ENCODE results near the gene BHMT2.
A peak's percentile ranks its signal among the peaks of the same experiment; 100 is the strongest.

BHMT2 gene, protein sequence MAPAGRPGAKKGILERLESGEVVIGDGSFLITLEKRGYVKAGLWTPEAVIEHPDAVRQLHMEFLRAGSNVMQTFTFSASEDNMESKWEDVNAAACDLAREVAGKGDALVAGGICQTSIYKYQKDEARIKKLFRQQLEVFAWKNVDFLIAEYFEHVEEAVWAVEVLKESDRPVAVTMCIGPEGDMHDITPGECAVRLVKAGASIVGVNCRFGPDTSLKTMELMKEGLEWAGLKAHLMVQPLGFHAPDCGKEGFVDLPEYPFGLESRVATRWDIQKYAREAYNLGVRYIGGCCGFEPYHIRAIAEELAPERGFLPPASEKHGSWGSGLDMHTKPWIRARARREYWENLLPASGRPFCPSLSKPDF

DNA sequence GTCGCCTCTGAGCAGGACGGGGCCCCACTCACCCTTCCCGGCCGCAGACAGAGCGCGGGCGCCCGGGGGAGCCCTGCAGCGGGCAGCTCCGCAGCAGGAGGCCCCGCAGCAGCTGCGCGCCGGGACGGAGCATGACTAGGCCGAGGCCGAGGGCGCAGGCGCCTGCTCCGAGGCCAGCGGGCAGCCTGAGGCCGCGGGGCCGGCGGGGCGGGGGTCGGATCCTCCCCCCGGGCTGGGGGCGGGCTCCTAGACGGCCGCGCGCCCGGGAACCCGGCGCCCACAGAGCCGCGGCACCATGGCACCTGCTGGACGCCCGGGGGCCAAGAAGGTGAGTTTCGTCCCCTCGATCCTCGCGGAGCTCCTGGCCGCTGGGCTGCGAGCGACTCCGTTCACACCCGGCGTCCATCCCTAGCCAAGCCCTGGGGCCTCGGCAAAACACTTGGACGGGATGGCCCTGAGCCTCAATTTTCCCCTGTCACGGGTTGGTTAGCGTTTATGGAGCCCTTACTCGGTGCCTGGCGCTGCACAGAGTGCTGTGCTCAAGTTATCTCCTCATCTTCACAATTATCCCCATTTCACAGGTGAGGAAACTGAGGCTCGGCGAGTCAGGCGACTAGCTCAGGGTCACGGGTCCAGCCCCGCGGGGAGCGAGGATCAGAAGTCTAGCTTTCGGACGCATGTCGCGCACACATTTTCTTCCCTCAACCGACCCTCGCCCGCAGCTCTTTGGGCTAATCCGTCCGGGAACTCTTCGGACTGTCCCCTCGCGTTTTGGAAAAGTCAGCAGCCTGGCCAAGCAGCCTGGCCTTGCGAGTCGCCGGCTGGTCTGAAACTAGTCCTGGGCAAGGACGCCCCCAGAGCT, at the start of gene BHMT2, which contains the start of gene DMGDH:
Gene BHMT2 (plus strand): TSS at position 280 of the 862 bp plus-strand sequence. CDS start 16 bp downstream, at position 296.
Gene DMGDH (minus strand): TSS at position 187 of the 862 bp plus-strand sequence. CDS start 54 bp downstream, at position 133.
- DNase-seq = no peak

DNA sequence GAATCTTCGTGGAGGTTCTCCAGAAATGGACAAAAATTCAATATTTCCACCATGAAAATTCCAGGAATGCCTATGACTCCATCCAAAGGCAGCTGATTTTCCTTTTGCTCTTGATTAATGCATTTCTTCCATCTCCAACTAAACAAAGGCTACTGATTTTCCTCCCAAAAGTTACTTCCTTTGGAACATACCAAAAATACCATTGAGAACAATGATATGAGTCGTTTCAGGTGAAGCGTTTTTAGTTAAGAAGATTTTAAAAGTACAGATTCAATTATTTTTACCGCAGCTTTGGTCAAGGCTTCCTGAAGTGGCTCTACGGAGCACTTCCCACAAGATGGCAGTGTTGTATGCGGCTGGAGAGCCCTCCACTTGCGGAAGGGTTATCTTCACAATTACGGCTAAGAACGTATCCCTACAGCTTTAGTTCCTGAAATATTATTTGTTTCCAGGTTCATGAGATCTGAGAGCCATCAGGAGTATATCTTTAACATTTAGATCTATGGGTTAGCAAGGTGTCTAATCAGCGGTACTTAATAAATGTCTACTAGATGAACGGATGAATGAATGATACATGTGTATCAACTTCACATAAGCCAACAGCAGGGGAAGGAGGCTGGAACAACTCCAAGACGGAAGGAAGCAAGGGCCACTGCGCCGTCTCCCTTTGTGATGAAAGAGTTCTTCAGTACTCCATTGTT, 48.6 kb upstream of the BHMT2 start:
- DNase-seq = peak; percentile 37

DNA sequence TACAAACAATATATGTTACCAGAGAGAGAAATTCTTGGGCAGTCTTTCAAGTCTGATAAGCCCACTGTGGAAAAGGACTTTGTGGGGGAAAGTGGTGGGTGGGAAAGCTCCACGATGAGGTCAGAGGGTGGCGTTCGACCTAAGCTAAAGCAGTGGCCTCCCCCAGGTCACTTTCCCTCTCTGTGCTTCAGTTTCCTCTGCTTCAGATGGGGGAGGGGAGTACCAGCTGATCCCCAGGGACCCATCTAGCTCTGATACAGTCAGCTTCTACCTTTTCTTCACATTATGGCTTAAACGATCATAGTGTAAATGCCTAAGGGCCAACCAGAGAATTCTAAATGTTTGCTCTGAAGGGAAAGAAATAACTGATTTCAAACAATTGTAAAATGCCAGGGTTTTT, 47.8 kb upstream of the BHMT2 start:
- no peak for DNase-seq

DNA sequence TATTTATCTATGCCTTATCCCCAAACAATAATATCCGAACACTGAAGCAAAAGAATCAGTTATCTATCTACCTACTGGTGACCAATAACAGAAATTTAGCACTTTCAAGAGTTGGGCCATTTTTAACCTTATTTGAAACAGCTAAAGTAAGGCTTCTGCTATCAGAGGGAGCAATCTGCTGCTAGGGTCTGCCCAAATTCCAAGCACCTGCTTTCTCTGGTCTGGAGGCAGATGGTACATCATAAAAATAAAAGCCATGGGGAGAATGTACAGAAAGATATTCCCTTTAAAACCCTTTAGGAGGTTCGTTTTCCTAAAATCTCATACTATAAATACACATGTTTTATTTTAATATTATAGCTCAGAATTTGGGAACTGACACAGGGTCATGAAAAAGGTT, 46.8 kb upstream of the BHMT2 start:
- no peak for DNase-seq

DNA sequence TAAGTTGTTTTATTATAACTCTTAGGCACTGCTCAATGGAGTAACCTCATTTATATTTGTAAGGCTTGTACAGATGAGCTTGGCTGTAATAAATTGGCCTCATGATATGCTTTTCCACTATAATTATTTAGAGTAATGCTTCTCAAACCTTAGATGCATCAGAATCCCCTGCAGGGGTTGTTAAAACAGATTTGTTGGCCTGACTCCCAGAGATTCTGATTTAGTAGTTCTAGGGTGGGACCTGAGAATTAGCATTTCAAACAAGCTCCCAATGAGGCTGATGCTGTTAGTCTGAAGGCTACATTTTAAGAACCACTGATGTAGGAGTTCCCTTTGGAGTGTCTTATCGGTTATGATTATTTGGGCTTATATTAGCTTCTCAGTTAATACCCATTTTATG, 46.2 kb upstream of the BHMT2 start:
- DNase-seq = no peak

DNA sequence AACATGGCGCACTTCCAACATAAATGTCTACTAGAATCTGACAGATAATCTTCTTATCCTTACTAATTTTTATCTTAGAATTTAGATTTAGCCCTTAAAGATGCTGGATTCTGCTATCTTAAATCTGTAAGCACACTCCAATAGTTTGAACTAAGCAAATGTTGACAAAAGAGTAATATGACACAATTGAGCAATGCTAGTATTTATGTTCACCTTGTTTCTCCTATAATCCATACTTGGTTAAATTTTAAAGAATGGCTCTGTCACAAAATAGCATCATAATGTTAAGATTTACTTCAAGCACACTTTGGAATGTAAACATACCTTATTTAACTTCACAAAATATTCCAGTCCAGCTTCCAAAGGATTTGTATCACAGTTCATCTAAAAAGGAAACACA, 45.6 kb upstream of the BHMT2 start:
- no peak for DNase-seq

DNA sequence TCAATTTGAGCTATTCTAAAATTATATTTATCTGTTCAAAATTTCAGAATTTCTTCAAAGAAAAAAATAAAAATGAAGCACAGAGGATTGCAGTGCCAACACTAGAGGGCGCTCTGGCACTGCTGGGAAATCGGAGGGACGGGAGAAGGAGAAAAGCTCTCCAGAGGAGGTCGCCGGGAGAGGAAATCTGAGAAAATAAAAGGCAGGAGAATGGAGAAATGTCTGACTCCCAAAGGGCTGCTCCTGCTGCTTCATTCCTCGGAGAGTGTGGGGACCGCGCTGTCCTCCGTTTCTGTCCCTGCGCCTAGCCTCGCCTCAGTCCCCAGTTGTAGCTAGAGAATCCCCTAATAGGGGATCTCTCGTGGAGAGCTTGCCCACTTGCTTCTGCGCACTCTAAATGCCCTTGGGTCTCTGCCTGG, 44.5 kb upstream of the BHMT2 start:
- DNase-seq = peak; percentile 39

DNA sequence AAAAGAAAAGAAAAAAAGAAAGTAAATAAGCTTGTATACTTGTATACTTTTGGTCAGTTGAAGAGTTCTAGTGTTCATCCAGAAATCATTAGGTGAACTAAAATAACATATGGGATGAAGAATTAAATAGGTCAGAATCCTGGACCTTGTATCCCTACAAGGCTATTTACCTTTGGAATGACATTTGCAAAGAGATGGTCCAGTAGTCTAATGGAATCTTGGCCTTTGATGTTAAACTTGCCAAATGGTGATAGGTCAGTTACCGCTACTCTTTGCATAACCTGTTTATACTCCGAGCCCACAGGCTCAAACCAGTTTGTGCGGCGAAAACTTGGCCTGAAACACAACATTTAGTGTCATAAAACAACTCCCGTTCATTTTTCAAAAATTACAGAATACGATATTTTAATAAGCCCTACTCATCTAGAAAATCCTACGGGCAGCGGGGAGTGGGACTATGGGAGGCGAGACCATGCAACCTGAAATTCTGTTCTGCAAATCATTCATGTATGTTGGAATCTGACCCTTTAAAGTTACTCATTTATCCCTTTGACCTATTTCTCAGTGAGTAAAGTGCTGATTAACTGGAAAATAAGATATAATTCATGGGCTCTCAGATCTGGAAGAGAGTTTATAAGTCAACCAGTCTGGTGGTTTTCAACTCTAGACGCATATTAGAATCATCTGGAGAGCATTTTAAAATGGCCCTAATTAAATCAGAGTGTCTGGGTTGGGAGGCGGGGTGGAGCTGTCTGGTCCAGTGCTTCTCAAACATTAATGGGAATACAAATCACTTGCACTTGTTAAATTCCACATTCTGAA, 38.7 kb upstream of the BHMT2 start:
- no peak for DNase-seq

DNA sequence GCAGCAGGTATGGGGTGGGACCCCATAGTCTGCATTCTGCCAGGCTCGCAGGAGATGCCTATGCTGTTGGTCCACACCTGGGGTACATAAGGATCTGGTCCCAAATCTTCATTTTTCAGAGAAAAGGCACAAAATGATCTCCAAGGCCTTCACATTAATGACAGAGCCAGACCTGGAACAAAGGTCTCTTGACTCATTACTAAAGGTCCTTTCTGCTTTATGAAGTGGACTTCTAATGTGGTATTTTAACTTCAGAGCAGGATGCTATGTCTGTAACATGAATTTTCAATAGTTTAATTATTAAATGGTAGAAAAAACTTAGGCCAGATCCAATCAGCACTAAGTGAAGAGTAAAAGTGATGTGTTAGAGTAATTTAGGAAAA, 38.1 kb upstream of the BHMT2 start:
- no peak for DNase-seq

DNA sequence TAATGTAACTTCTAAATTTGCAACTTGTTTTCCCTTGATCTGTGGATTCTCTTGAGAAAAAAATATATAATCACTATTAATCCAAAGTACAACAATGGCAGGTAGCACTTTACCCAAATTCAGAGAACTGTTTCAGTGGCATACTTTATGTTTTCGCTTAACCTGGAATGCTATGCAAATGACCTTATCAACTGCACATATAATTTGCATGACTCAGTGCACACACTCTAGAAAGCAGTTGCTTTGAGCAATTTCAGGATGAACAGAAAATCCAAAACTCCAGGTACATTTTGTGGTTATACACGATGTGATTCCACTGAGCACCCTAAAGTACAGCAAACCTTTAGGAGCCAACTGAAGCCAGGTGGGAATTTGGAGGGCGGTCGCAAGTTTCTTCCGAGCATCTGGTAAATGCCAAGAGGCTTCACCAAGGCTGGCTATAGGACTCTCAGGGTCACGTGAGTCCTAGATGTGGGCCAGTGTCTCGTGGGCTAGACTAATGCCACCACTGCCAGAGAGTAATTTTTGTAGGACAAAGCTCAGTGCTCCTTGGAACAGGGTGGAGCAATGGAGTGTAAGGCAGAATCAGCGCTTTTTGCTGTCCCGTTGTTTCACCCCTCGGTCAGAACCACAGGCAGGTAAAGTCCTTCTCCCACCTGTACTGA, 37.4 kb upstream of the BHMT2 start:
- no peak for DNase-seq

DNA sequence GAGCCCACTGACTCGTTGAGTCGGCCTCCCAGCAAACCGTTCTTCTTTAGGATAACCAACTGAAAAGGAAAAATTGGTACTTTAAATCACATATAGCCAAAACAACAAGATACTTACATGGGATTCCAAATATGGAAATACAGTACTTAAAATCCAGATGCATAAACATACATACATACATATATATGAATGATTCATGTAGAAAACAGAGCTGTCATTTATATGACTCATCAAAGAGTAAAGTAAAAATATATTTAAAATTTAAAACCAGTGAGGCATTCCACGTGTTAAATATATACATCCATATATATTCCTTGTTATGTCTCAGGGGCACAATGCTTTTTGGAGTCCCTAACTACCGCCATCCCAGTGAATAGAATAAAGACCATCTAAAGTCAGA, 36.8 kb upstream of the BHMT2 start:
- DNase-seq = no peak

DNA sequence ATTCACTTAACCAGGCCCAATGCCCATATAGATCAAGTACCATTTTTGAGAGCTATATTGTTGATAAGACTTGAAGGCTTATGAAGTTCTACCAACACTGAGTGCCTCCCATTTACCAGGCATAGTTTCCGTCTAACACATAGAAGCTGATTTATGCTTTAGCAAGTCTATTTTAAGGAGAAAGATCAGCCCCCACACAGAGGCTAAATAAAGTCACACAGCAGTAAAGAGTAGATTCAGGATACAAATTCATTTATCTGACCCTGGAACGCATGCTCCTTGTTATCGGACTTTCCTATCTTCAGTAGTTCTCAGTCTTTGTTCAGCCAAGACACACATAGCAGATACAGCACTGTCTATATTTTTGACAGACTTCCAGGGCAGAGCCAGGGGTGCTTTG, 34.3 kb upstream of the BHMT2 start:
- no peak for DNase-seq

DNA sequence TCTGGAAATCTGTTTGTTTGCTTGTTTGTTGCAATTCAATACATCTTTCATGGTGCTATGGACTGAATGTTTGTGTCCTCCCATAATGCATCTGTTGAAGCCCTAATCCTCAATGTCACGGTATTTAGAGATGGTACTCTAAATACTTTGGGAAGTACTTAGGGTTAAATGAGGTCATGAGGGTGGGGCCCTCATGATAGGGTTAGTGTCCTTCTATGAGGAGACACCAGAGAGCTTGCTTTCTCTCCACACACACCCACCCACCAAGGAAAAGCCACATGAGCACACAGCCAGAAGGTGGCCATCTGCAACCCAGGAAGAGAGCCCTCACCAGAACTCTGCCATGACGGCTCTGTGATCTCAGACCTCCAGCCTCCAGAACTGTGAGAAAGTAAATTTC, 32.8 kb upstream of the BHMT2 start:
- DNase-seq = no peak

DNA sequence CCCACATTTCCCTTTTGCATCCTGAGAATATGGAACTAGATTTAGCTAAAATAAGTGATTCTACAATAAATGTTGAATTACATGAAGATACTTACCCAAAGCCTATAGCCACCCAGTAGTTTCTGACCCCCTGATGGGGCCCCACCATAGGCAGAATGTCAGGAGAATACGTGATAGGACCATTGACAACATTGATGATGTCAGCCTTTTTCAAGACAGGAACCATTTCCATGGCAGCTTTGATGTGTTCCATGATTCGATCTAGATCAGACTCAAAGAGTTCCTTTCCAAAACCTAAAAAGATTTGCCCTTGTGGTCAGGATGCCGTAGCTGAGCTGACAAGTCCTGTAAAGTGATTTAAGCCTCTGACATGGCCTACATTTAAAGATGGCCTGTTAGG, 27.4 kb upstream of the BHMT2 start:
- no peak for DNase-seq

DNA sequence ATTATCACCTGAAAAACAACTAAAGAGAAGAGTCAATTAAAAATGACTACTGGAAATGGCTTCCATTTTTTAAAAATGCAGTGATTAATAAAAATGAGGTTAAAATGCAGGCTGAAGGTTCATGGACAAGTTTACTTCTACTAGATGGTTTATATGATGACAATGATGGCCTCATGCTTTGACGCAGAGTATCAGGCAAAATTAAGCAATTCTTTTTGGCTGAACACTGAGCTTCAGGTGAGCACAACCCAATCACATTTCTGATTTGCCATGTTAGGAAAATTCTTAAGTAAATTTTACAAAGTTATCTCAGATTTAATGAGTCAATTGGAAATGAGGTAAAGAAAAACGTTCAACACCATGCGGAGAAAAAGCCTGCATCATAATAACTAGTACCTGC, 22.4 kb upstream of the BHMT2 start:
- DNase-seq = no peak

DNA sequence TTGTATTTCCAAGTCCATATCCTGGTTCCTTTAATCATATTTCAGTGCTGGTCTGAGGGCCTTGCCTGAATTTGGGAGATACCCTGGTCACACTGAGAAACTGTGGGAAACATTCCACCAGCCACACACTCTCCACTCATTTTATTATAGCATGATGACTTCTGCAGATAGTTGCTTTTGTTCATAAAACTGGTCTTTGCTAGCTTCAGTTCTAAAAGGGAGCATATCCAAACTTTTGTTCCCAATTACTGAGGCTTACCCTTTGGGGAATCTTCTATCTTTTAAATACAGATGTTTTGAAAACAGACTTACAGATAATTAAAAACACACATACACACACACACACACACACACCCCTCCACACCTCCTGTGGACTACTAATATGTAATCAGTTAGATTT, 21.1 kb upstream of the BHMT2 start:
- DNase-seq = no peak

DNA sequence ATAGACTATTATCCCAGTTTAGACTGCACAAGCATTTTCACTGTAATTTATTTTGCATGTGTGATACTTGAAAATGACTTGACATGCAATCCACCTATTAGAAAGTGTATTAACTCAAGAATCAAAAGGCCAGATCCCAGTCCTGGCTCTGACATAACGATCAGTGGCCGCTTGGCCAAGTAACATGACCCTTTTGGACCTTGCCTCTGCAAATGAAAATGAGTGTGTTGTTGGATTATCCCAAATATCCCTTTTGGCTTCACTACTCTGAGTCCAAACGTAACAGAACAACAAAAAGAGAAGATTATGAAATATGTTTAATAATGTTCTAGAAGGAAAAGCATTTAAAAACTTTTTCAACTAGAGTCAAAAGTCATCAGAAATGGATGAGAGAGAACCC, 19.1 kb upstream of the BHMT2 start:
- DNase-seq = no peak

DNA sequence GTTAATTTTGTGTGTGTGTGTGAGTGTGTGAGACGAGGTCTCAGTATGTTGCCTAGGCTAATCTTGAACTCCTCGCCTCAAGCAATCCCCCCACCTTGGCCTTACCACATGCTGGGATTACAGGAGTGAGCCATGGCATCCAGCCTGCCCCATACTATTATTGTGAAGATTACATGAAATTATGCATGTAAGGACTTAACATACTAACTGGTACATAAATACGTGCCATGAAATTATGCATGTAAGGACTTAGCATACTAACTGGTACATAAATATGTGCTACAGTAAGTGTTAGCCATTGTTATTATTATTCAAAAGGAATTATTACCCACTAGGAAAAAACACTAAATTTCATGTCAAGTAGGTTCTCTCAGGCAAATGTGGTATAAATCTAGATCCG, 16.2 kb upstream of the BHMT2 start:
- no peak for DNase-seq

DNA sequence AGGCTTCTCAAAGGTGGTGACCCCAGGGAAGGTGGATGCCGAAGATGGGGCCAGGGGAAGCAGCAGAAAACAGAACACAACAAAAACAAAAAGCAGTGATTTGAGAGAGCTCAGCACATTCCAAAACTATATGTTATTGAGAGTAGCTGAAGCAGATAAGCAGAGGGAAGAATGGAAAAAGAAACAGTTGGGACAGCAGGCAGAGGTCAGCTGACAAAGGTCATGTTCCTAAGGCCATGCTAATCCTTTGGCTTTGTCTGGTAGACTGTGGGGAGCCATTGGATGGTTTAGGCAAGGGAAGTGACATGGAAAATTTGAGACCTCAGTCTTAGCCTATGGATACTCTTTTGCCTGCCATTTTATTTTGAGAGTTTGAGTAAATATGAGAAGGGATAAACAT, 14.6 kb upstream of the BHMT2 start:
- no peak for DNase-seq

DNA sequence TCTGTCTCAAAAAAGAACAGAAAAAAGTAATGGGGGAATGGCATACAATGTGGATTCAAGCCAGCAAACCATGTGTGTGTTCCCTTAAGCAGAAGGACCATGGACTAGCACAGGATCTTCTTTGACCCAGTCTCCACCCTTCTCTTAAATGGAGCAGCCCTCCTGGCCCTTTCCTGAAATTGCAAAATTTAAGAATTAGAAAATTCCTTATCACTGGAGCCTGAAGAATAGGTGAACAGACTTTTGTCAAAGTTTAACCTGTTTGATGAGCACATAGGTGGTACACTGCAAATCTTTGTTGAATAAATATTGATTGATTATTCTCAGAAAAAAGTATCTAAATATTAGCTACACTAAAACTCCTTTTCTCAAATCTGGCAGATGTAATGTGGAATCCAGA, 12.7 kb upstream of the BHMT2 start:
- DNase-seq = no peak

DNA sequence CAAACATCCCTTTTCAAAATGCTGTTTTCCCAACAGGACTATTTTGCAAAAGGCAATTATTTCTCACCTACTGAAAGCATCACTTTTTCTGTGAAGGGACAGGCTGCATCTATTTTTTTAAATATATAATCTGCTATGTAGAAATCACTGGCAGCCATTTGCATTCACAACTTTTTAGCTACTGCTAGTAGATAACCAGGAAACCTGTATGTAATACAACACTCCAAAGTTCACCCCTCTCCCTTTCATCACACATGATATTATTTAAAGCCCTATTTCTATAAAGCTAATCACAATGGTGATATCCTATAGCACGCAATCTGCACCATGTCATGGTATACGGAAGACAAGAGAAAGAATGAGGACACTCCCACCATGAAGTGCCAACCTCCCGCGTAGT, 9.9 kb upstream of the BHMT2 start:
- no peak for DNase-seq

DNA sequence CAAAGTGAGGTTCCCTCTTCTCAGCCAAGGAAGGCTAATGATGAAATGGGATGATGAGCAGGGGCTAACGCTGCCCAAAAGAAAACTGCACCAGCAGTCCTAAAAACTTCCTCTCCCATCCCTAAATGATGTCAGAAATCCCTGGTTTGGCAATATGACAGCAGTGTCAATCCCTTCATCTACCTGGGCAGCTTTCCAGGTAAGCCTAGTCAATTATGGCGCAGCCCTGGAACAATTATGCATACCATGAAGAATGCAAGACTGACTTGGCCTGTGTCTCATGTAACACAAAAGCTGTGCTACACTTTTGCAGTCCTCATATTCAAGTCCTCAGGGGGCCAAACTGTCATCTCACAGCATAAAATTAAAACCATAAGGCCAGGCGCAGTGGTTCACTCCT, 7.1 kb upstream of the BHMT2 start:
- DNase-seq = no peak
